22Rv1 (cell line): Measurements from ENCODE around the gene CDH22.

Experiments
- H3K27ac ChIP-seq: fragments of 450-650 bp; 2 replicates; pipeline ENCODE4 v1.5.1; 2017
- CTCF ChIP-seq: fragments of 450-650 bp; IDR thresholded peaks from 2 replicates; pipeline ENCODE4 v1.5.1; 2017; ENCODE audit warnings: mild to moderate bottlenecking
- ZFX ChIP-seq: fragments of 450-650 bp; IDR thresholded peaks from 2 replicates; pipeline ENCODE4 v1.6.1; 2017; ENCODE audit warnings: antibody characterized with exemption, borderline replicate concordance

Gene CDH22

GRCh38 chr20:46145713-46146112 lies 162.6 kb downstream of the CDH22 start:
- TF ChIP-seq ZFX (no peak), CTCF (no peak)
- H3K27ac ChIP-seq = no peak overlapping the region

- H3K27ac ChIP-seq = no peak overlapping the region
- TF ChIP-seq CTCF = no peak
- TF ChIP-seq ZFX = no peak
These were observed 163.8 kb downstream of the CDH22 start for GRCh38 chr20:46144432-46145025.

- no peak for TF ChIP-seq CTCF
- no peak for TF ChIP-seq ZFX
- H3K27ac ChIP-seq = no peak overlapping the region
These were observed 166.2 kb downstream of the CDH22 start for GRCh38 chr20:46142124-46142523.

GRCh38 chr20:46139908-46140482 lies 168.3 kb downstream of the CDH22 start:
- H3K27ac ChIP-seq = no peak overlapping the region
- TF ChIP-seq ZFX = no peak

GRCh38 chr20:46139266-46139889 lies 168.9 kb downstream of the CDH22 start:
- H3K27ac ChIP-seq = no peak overlapping the region
- no peak for TF ChIP-seq CTCF
- TF ChIP-seq ZFX = no peak

GRCh38 chr20:46137816-46138215 lies 170.5 kb downstream of the CDH22 start:
- H3K27ac ChIP-seq = no peak overlapping the region

More at GRCh38 chr20:46137816-46138215, 170.5 kb downstream of the CDH22 start:
- TF ChIP-seq ZFX (no peak), CTCF (no peak)
